ENCODE data around the gene TMC8.

Gene TMC8

GRCh38 chr17:78120971-78121800 is 9.4 kb upstream of the TMC8 start:
- in situ Hi-C loops (cut with MboI; ENCODE audit: low pct_unique_long_range_greater_than_20kb, low sequenced_read_pairs): no loop called here
- DNase-seq: no peak

- in situ Hi-C loops (cut with MboI; ENCODE audit: low pct_unique_long_range_greater_than_20kb, low sequenced_read_pairs): no loop called here
- no peak for DNase-seq
Observed at GRCh38 chr17:78121801-78122215, 8.8 kb upstream of the TMC8 start.

- DNase-seq: no peak
- in situ Hi-C loops (cut with MboI; ENCODE audit: low pct_unique_long_range_greater_than_20kb, low sequenced_read_pairs): no loop called here
Observed at GRCh38 chr17:78122216-78122930, 8.2 kb upstream of the TMC8 start.

- in situ Hi-C loops (cut with MboI; ENCODE audit: low pct_unique_long_range_greater_than_20kb, low sequenced_read_pairs): no loop called here
Observed at GRCh38 chr17:78122931-78123249, 7.7 kb upstream of the TMC8 start.

GRCh38 chr17:78123258-78123929 is 7.2 kb upstream of the TMC8 start:
- in situ Hi-C loops (cut with MboI; ENCODE audit: low pct_unique_long_range_greater_than_20kb, low sequenced_read_pairs): no loop called here
- DNase-seq: no peak

More at GRCh38 chr17:78122931-78123249, 7.7 kb upstream of the TMC8 start:
- DNase-seq: no peak

DNA sequence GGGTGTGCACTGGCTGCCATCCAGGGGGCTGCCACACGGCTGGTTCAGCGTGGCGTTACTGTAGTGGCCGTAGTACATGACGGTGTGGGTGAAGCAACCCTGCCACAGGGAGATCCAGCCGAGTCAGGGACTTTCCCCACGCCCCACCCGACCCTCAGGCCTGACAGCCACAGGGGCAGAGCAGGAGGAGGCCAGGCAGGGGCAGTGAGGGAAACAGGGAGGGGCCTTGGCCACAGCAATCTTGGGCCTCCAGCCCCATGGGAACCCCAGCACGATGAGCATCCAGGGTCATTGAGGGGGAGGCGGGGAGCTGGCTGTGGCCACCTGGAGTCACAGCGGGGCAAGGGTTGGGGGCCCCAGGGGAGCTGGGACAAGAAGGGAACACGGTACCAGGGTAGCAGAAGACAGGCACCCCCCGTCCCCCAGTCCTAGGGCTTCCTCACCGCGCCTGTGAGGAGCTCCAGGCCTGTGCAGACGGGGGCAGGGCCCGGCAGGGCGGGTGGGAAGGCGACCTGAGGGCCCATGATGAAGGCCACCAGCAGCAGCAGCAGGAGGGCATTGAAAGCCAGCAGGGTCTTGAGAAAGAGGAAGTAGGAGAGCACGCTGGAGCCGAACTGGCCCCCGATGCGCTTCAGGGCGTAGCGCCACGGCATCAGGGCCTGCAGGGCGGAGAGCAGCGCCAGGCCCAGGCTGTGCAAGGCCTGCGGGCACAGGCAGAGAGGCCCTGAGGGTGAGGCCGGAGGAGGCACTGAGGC is 6.3 kb upstream of the TMC8 start:
- in situ Hi-C loops (cut with MboI; ENCODE audit: low pct_unique_long_range_greater_than_20kb, low sequenced_read_pairs): no loop called here

DNA sequence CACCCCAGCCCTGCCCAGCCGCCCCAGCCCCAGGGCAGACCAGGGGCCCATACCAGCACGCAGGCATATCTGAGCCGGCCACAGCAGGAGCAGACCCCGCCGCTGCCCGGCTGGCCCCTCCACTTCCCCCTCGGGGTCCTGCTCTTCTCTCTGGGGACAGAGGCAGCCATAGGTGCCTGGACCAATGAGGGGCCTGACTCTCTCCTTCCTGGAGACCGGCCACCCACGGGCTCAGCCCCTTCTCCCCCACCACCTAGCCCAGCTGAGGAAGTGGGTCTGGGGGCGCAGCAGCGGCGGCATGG is 5.8 kb upstream of the TMC8 start:
- in situ Hi-C loops (cut with MboI; ENCODE audit: low pct_unique_long_range_greater_than_20kb, low sequenced_read_pairs): no loop called here
- no peak for DNase-seq

More for the DNA sequence above, 6.3 kb upstream of the TMC8 start:
- DNase-seq: peak; percentile 95

DNA sequence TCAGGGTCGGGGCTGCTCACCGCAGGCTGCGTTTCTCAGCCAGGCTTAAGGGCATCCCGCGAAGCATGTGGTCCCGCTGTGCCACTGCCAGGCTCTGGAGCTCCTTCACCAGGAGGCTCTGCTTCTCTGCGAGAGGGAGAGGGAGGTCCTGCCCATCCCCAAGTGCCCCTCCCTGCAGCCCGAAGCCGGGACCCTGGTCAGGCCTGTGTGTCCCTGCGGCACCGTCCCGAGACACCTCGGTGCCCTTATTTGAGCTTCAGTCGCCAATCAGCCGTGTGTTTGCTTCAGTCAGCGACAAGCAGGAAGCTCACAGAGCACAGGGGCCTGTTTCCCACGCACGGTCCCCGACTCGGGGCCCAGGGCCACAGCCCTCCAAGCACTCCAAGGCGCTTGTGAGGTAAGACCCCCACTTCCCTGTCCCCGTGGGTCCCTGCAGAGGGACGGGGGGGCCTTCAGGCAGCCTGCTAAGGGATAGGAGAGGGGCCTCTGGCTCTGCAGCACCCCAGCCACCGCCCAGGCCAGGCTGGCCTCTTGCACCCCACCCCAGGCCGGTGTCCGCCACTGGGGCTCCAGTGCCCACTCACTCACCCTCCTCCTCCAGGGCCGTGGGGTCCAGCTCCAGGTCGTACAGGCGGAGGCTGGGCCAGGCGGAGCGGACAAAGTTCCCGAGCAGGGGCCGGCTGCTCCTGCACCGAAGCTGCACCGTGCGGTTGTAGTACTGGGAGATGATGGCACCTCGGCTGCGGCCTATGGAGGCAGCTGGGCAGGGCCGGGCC is 5.2 kb upstream of the TMC8 start:
- in situ Hi-C loops (cut with MboI; ENCODE audit: low pct_unique_long_range_greater_than_20kb, low sequenced_read_pairs): no loop called here
- DNase-seq: peak; percentile 28

DNA sequence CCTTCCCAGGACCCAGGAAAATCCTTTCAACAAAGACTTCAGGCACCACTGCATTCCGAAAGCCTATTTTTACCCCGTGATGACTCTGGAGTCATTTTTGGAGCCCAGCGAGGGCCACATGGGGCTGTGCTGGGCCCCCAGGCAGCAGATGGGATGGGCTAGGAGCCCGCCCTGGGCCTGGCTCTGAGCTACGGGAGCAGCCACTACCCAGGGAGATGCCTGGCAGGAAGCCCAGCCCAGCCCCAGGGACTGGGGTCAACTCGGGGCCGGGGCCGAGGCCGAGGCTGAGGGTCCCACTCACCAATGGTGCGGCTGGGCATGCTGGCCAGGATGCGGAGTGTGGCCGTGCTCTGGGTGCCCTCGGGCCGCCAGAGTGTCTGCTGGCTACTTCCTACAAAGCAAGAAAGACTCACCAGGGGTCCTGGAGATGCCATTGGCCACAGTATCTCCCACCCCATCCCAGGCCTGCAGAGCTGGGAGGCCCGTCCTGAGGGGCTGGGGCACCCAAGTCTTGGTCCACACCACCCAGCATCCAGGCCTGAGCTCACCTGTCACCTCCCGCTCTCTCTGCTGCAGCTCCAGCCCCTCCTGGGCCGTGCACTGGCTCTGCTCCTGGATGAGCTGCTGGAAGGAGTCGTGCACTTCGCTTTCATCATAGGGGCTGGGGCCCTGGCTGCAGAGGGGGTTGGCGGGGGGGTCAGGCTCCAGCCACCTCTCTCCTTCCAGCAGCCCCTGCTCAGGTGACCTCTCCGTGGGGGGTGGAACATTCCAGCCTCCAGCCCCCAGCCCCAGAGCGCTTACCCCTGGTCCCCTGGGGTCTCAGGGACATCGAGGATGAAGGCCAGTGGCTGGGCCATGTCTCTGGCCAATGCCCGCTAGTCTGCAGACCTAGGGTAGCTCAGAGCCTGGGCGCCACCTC is 4.3 kb upstream of the TMC8 start:
- DNase-seq: no peak
- in situ Hi-C loops (cut with MboI; ENCODE audit: low pct_unique_long_range_greater_than_20kb, low sequenced_read_pairs): no loop called here

GRCh38 chr17:78126895-78127238 is 3.7 kb upstream of the TMC8 start:
- in situ Hi-C loops (cut with MboI; ENCODE audit: low pct_unique_long_range_greater_than_20kb, low sequenced_read_pairs): no loop called here
- DNase-seq: no peak

DNA sequence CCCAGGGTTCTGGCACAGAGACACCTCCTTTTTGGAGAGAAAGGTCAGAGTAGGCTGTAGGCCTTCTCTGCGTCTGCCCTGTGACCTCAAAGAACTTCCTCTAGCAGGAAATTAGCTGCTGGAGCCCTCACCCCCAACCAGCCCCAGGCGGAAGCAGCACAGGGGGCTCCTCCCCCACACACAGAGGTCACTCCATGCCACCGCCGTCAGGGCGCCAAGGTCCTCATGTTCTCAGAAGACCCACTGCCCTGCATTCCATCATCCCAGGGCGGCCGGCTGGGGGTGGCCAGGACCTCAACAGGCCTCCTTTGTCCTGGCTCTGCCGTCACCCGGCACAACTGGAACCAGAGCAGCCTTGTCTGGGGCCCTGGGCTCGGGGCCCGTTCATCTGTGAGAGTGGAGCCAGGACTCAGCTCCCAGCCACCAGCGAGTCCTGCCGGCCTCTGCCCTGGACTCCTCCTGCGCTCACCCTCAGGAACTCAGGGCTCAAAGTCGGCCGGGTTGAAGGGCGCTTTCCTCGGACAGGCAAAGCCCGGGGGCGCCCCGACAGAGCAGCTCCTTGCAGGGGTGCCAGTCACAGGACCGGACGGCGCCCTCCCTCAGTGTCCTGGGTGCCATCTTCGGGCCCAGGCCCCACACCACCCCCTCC is 3.2 kb upstream of the TMC8 start:
- DNase-seq: peak; percentile 84
- in situ Hi-C loops (cut with MboI; ENCODE audit: low pct_unique_long_range_greater_than_20kb, low sequenced_read_pairs): no loop called here

DNA sequence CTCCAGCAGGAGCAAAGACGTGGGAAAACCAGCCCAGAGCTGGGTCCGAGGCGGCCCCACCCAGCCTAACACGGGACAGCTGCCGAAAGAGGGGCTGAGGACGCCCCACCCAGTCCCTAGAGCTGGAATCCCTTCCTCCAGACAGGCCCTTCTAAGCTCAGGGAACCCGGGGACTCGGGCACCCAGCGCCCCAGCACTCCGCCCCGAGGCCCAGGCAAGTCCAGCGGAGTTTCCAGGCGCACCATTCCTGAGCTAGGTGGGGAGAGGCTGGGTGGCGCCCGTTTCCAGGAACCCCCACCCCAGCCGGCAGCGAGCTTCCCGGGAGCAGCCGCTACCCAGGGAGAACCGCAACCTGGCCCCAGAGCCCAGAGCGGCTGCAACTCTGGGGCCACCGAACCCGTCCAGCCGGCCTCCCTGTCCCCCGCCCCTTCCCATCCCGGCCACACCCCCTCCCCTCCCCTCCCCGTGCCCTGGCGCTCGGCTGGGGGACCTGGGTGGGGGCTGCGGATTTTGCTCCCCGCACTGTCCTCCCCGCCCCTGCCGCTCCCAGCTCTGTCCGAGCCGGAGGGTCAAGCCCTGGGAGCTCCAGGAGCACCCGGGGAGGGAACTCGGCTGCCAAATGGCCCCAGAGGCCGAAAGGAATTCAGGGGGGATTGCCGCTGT is 2.6 kb upstream of the TMC8 start:
- in situ Hi-C loops (cut with MboI; ENCODE audit: low pct_unique_long_range_greater_than_20kb, low sequenced_read_pairs): no loop called here

GRCh38 chr17:78128551-78129350 is 1.8 kb upstream of the TMC8 start, which contains the start of gene TMC6:
Gene TMC6 (minus strand): TSS chr17:78128755. CDS start chr17:78126832, 1,923 bp downstream.
- DNase-seq: peak; percentile 76

More for the DNA sequence above, 2.6 kb upstream of the TMC8 start:
- DNase-seq: peak; percentile 28

GRCh38 chr17:78129351-78130089 is 1.1 kb upstream of the TMC8 start:
- in situ Hi-C loops (cut with MboI; ENCODE audit: low pct_unique_long_range_greater_than_20kb, low sequenced_read_pairs): no loop called here
- no peak for DNase-seq

More at GRCh38 chr17:78128551-78129350, 1.8 kb upstream of the TMC8 start, which contains the start of gene TMC6:
- in situ Hi-C loops (cut with MboI; ENCODE audit: low pct_unique_long_range_greater_than_20kb, low sequenced_read_pairs): no loop called here

- DNase-seq: no peak
- in situ Hi-C loops (cut with MboI; ENCODE audit: low pct_unique_long_range_greater_than_20kb, low sequenced_read_pairs): no loop called here
Observed at GRCh38 chr17:78130090-78130436, 508 bp upstream of the TMC8 start.
